HG03060 (cell line): ENCODE measurements around the gene DYRK3.
A peak's percentile ranks its signal among the peaks of the same experiment; 100 is the strongest.

Experiments used
- ATAC-seq: cut with Tn5 transposase; IDR thresholded peaks from one replicate; pipeline ENCODE4 v1.9.1; 2021; ENCODE audit warnings: low read depth, moderate number of reproducible peaks; ENCODE audit not compliant: unreplicated experiment

DYRK3 gene

DNA sequence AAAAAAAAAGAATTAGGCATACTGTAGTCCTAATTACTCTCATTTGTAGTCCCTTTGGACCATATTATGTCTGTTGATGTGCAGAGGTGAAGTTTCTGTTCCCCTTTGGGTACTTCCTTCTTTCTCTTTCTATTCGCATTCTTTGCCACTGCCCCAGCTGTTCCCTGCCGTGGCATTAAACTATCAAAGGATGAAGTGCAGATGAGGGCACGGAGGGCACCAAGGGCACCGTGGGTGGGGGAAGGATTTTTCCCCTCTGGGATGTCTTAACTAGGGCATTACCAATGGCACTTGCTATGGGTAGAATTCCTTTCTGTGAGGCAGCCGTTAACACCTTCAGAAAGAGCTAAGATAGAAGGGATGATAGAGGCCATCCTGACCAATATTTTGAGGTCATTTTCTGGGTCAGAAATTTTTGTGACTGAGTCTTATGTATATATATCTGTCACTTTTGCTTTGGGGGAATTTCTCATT lies 44.4 kb downstream of the DYRK3 start:
- ATAC-seq: peak; percentile 72

DNA sequence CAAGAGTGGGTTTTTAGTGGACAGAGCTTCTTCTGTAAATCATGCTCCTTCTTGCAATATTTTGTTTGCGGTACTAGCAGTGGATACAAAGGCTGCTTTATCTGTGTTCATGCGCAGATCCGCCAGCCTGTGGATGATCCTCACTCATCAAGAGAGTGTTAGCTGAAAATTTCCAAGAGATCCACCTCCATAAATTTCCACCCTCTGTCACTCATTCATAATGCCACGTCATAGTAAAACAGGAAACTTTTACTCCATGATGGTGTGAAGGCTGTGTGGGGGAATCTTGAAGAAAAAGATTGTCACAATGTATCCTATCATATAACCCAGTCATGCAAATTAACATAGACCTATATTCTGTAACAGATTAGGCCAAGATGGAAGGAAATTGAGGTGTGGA lies 44.9 kb downstream of the DYRK3 start:
- no peak for ATAC-seq

DNA sequence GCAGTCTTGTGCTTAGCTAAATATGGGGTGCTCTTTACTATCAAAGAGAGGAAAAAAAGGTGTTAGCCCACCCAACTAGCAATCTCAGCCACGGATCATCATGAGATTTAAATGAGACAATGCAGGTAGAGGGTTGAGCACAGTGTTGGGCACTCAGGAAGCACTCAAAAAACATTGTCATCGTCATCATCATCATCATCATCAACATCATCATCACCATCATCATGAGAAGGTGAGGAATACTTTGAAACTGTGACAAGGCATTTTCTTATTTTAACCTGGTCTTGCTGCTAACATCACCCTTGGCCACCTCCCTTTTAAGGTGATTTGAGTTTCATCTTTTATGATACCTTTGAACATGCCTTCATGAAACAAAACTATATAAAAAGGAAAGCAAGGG lies 46.0 kb downstream of the DYRK3 start:
- no peak for ATAC-seq

DNA sequence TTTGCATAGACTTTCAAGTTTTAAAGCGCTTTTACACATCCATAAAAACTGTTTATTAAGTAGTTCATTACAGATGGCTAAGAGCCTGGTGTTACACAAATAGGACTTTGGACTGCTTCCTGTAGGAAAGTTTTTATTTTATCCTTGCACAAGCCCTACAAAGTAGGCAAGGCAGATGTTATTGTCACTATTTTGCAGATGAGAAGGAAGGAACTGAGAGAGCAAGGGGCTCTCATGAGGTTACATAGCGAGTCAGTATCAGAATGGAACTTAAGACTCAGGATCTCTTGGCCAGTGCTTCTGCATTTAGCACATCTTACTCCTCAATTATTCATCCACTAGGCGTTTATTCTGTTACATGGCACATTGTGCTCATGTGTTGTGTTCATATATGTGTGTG lies 46.8 kb downstream of the DYRK3 start:
- ATAC-seq: no peak

DNA sequence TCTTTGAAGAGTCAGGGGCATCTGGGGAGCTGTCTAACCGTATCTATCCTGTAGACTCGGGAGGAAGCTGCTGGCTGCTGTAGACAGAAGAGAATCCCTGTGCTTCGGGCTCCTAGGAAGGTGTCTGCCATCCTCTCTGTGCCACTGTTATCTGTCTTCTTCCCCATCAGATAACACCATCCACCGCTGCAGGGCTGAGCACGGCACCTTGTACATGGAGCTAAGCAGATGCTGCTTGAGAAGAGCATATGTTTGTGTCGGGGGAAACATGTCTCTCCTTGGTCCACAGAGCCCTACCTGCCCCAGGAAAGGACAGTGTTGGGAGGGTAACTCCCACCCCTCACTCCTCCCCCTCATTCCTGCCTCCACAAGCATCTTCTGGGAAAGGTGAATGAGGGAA lies 48.0 kb downstream of the DYRK3 start:
- ATAC-seq: no peak

DNA sequence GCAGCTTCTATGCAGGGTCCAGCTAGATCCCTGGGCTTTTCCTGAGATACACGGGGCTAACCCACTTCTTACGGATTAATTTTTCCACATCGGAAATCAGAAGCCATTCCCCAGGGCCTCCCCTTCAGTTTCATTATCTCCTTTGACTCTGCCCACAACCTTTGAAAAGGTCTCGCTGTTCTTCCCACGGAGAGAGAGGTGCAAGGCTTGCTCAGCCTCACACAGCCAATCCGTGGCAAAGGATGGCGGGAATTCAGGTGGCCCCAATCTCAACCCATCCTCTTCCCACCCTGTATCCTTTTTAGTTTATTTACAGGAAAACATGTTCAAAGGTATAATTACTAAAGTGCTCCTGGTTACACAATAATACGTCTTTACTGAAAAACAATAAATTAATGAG lies 48.7 kb downstream of the DYRK3 start:
- ATAC-seq: no peak

DNA sequence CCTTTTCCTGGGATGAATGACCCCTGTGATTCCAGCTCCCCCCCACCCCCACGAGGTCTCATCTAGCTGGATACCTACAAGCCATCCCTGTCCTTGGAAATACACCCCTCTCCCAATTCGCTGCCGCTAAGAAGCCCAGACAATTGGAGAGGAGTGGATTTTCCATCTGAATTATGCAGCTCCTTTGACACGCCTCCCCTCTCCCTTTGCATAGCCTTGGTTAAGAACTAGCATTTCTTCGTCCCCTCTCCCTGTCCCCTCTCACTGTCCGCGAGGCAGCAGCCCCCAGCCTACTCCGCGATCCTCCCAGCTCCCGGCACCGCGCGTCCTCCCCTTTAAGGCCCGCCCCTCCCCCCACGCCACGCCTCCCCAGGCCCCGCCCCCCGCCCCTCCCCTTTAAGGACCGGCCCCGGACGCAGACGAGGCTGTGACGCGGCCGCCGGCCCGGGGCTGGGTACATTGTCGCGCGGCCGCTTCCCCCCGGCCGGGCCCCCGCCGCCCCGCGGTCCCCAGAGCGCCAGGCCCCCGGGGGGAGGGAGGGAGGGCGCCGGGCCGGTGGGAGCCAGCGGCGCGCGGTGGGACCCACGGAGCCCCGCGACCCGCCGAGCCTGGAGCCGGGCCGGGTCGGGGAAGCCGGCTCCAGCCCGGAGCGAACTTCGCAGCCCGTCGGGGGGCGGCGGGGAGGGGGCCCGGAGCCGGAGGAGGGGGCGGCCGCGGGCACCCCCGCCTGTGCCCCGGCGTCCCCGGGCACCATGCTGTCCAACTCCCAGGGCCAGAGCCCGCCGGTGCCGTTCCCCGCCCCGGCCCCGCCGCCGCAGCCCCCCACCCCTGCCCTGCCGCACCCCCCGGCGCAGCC lies 49.4 kb downstream of the DYRK3 start, which contains the start of gene MAPKAPK2:
Gene MAPKAPK2, plus strand, starts transcription at position 428 of the 856 bp plus-strand sequence. Its CDS starts 325 bp downstream, at position 753.
- no peak for ATAC-seq

DNA sequence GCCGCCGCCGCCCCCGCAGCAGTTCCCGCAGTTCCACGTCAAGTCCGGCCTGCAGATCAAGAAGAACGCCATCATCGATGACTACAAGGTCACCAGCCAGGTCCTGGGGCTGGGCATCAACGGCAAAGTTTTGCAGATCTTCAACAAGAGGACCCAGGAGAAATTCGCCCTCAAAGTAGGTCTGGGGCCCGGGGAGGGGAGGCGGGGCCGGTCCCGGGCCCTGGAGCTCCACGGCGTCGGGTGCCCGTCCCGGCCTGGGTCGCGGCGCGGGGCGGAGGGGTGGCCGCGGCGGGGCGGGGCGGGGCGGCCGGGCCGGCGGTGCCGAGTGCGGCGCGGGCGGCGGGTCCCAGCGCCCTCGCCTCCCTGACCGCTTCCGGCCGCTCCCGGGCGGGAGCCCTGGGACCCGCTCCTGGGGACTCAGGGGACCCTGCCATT lies 50.0 kb downstream of the DYRK3 start:
- ATAC-seq: no peak

DNA sequence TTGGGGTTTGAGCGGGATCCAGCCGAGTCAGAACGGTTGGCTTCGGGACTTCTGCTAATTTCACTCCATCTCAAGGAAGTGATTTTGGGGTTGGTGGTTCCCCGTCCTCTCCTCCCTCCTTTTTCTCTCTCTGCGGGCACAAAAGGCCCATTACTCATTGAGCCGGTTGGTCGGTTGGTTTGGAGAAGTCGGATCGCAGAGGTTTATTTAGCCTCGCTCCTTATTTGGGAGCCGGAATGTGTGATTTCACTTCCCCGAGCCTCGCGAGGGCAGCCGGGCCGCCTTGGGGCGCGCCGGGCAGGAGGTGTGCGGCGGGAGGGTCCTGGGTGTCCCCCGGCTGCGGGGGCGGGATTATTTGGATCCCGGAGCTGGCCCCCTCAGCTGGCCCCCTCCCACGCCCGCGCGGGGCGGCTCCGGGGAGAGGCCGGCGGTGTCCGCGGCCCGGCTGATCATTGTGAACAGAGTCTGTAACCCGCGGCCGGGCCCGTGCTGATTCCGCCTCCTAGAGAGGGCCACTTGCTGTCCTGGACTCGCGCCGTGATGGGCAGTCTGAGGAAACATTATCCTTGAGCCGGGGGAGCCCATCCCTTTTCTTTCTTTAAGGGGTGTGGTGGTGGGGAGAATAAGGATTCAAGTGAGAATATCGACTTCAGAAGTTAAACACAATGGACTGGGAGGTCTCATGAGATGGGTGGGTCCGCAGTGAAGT lies 50.6 kb downstream of the DYRK3 start:
- no peak for ATAC-seq

DNA sequence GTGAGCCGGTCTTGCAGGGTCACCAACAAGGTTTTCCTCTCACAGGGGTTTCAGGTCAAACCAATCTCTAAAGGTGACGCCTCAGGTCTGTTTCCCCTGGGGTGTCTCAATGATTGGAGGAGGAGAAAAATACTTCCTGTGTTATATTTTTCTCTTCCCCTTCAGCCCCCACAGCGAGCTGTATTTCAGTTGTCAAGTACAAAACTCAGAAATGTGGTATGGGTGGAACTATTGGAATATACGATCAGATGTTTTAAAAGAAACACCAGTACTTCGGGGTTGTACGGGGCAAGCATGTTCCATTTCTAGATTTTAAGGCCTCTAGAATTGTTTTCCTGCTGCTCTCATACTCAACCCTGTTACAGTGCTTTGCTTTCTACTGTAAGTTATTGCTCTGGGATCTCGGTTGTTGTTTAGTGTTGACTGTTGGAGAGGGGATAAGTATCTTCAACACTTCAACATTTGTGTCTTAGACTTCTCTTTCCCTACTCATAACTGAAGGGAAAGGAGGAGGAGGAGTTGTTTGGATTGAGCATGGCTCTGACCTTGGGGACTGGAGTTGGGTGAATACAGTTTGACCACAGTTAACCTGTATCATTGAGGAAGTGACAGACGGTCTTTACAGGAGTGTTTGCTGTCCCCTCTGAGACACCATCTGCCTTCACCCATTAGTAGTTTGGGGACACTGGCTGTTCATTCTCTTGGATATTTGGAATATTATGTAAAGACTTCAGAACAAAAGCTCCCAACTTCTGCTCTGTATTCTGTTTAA lies 51.3 kb downstream of the DYRK3 start:
- ATAC-seq: no peak

DNA sequence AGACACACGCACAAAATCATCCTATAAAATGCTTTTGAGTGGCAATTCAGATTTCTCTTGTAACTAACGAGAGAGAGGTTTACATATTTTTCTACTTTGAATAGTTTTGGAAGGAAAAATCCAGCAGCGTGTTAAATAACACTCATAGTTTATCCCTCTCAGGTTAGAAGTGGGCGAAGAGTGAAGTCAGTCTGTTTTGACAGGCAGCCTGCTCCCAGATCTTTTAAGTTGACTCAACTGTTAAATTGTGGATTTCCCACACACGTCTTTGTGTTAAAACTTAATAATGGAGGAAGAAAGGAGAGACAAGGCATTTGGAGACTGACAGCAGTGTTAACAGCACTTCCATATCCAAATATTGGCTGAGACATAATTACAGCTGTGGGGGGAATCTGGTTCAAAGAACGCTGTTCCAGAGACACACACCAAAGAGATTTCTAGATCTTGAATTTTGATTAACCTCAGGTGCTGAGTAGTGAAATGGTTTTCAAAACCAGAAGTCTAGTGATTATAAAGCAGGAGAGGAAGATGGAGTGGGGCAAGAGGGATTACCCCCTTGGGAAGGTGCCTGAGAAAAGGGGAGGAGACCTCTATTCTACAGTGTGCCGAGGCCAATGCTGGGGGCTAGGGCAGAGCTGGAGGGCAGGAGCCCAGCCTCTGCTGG lies 52.0 kb downstream of the DYRK3 start:
- ATAC-seq: no peak

DNA sequence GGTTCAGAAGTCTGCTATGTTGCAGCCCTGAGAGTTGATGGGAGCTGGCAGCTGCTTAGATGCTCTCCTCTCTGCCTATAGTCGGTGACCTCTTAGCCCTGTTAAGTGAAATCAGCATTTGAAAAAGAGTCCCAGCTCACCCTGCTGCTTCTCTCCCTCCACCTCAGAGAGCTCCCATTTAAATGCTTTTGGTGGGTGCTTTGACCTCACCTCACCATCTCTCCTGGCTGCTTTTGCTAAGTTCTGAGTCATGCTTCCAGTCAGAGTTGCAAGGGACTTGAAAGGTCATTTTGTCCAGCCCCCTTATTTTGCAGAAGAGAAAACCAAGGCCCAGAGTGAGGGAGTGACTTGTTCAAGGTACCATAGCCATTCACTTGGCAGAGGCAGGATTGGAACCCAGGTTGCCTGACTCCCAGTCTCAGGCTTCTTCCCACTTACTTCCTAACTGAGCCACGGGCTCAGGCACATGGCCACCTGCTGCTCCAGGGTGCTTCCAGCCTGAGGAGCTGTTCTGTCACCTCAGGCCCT lies 52.6 kb downstream of the DYRK3 start:
- ATAC-seq: no peak

DNA sequence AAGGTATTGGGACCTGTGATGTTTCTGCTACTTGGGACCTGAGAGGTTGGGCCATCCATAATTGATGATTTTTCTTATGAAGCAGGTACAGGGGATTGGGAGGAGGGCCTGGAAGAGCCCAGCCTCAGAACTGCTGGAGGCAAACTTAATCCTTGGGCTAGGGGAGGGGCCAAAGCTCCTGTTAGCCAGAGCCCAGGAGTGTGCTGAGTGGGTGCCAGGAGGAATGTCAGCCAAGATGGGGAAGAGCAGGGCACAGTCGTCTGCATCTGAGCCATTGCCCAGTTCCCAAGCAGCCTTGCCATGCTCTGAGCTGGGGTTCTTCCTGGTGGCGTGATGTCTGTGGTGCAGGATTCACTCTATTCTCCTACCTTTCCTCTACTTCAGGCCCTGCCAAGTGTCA lies 55.2 kb downstream of the DYRK3 start:
- no peak for ATAC-seq

DNA sequence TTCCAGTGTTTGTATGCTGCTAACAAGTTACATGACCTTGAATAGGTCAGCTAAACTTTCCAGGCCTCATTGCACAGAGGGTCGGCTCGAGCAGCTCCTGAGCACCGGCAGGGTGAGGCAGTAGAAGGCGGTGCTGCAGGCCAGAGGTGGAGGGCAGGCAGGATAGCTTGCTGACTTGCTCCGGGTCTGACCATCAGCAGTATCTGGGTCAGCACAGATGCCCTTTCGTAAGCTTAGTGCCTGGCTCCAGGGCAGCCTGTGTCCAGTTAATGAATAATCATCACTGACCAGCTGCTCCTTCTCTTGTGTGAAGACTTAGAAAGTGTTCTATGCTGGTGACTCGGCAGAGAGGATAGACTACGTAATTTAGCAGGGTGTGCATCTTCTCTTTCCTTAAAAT lies 56.3 kb downstream of the DYRK3 start:
- ATAC-seq: no peak

DNA sequence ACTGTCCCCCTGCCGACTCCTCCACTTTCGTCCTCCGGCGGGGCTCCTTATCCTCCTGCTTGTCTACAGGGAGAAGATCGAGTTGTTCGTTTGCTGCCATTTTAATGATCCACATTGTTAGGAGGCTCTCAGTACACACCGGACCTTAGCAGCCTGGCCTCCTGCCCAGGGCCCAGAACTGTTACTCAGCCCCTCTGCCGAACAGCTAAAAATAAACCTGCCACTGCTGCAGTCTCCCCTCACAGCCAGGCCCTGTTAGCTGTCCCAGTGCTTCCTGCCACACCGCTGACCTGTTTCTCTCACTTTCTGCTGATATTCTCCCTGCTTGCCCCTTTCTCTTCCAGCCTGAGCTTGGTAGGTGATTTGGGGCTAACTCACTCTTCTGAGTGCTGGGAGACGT lies 57.7 kb downstream of the DYRK3 start:
- ATAC-seq: no peak

DNA sequence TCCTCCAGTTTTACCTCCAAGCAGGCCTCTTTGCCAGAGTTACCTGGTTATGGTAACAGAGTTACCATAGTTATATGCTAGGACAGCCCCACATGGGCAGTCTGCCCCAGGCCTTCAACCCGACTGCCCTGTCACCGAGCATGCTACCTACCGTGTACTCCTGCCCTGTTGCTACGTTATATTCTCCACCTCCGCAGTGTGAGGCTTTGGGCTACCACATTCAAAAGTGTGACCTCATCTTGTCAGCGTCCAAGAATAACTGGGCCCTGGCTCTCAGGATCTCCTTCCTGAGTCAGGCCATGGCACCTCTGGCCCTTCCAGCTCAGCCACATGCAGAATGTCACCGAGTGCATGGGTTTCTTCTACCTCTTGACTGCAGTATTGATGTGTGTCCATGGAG lies 58.3 kb downstream of the DYRK3 start:
- ATAC-seq: no peak

DNA sequence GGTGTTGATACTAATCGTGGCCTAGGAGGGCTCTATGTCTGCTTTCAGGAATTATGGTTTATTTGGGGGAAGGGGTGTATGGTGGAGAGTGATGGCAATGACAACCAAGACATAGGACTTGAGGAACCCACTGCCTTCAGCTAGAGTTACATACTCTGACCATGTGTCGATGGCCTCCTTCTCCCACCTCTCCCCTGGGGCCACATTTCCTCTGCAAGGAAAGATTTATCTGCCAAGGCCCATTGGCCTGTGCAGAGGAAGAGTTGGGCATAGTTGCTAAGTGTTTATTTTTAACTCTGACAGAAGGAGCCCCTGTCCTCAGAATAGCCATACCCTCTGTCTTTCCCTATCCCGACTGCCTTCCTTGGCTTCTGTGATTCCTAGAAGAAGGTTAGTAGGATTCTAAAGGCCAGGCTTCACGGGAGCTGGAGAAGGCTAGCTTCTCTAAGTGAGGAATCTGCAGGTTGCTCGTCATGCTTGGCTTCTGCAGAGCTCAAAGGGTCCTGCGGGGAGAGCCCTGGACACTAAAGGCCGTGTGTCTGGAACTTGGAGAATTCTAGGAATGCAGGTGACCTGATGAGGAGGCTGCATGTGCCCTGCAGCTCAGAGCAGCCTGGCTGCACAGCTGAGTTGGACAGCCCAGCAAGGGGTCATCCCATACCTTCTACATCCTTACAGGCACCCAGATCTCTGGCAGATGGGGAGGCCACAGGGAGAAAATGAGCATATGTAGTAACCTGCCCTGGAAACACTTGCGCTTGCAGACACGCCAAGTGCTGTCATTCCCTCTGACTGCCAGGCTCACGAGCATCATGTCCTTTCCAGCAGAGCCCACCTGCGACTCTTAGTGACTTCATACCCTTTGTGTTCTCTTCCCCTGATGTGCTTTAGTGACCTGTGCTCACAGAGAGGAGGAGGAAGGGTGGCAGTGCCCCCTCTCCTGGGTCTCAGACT lies 59.1 kb downstream of the DYRK3 start:
- ATAC-seq: no peak

DNA sequence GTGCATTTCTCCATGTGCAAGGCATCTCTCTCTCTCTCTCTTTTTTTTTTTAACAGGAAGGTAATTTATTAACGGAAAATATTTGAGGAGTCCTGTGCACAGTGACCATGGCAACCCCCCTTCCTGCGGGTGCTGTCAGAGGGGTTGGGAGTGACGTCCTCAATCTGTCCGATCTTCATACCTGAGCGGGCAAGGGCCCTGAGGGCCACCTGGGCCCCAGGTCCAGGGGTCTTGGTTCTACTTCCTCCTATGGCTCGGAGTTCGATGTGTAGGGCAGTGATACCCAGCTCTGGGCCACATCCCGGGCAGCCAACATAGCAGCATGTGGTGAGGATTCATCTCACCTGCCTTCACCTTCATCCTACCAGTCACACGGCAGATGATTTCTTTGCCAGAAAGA lies 60.4 kb downstream of the DYRK3 start:
- no peak for ATAC-seq
